DMS 273 treated with DMSO at 0.1 percent for 48 hours (cell line): Measurements from ENCODE around the gene CDH4.

ENCODE experiments used
- DNase-seq: peaks from one replicate; lab custom pipeline; 2025; lab: John Stamatoyannopoulos, UW

Gene CDH4

GRCh38 chr20:61561111-61561830, 309.2 kb downstream of the CDH4 start:
- no peak for DNase-seq

DNA sequence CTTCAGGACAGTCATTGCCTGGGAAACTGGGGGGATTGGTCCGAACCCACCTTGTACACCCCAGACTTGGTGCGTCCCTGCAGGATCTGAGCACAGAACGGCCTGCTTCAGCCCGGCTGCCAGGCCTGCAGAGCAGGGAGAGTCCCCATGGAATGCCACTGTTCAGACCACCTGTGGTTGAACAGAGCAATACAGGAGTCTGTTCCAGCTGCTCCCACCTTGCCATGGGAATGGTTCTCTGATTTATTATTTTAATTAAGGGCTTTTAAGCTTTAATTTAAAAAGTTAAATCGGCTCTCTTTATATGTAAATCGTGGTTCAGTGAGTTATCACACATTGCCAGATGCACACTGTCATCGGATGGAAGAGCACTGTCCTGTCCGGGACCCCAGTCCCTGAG, 310.4 kb downstream of the CDH4 start:
- DNase-seq, result no peak

GRCh38 chr20:61562897-61563504, 310.9 kb downstream of the CDH4 start:
- no peak for DNase-seq

DNA sequence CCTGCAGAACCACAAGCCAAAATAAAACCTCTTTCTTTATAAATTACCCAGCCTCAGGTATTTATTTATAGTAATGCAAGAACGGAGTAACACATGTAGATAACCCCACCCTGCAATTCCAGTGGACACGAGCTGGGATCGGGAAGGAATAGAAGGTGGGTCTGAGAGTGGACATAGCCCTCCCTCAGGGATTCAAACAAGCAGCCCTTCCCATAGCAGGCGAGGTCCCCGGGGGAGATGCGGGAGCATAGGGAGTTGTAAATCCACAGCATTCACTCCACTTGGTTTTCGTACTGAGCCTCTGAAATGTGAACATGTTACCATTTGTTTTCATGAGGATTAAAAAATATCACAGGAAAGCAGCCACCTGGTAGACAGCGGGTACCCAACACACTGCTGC, 312.6 kb downstream of the CDH4 start:
- no peak for DNase-seq

DNA sequence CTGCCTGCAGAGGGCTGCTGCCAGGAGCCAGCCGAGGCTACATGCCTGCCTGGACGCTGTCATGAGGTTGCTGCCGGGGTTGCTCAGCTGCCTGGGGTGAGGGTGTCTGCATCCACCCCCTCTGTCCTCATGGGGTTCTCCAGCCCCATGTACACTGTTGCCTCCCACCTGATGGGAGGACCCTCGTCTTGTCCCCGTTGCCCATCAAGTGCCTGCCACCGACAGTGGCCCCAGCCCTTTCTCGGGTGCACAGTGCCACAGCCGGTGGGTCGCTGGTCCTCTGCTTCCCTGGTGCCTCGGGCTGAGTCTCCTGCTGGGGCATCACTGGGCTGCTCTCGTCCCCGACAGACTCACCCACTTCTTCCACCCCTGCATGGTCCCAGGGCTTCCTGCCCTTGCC, 313.7 kb downstream of the CDH4 start:
- DNase-seq, result no peak

DNA sequence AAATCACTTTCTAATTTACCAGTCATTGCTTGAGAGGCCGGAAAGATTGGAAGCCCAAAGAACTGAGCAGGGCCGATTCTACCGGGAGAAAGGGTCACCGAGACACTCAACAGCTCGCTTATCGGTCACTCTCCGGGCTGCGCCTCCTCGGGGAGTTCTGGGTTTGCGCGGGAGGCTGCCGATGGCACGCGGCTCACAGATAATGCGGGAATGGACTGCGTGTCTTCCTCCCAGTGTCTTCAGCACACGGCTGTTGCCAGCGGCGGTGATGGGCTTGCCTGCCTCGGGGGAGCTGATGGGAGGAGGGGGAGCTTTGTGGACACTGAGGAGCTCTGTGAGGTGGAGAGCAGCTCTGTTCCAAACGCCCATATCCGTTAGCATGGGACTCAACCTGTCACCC, 314.6 kb downstream of the CDH4 start:
- DNase-seq, result no peak

DNA sequence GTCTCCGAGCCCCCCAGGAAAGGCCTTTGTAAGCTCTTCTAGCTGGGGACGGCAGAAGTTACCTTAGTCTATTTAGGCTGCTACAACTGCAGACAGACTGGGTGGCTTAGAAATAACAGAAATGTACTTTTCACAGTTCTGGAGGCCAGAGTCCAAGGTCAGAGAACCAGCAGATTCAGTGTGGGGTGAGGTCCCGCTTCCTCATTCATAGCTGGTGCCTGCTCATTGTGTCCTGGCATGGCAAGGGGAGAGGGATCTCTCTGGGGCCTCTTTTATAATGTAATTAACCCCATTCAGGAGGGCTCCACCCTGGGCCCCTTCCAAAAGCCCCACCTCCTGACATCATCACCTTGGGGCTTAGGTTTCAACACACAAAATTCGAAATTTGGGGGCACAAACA, 315.1 kb downstream of the CDH4 start:
- no peak for DNase-seq

DNA sequence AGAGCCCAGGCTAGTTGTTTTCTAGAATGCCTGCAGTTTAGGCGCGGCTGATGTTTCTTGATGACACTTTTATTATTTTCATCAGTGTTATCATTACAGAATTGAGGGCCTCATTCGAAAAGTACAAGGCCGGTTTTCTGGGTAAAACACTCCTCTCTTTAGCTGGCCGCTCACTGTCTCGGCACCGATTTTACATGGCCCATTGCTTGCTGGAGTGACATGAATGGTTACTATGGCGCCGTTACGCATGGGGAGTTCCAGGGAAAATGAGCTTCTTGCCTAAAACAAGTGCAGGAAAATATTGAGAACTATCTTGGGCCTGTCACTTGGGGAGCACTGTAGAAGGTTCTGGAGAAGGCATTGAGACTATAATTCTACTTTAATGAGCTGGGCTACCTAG, 317.8 kb downstream of the CDH4 start:
- no peak for DNase-seq

DNA sequence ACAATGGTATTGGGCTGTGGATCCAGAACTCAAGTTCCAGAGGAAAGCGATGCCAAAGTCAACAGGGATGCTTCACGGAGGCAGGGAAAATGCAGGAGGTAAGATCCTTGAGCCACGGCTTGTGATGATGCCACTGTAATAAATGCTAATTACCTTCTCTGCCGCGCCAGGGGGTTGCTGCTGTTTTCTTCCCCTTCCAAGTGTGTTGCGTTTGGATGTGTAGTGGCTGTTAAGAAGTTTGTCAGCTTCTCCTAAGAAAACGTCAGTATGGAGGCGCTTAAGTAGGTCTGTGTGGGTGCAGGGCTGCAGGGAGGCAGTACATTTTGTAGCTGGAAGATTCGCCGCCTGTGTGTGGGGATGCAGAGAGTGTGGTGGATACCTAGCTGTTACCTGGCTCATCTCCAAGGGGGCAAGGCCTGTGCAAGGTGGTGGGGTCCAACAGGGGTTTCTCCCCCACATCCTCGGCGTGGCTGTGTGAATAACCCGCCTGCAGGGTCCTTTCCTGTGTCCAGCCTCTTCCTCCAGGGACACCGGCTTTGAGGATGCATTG, 318.7 kb downstream of the CDH4 start:
- no peak for DNase-seq

GRCh38 chr20:61571221-61571620, 319.2 kb downstream of the CDH4 start:
- no peak for DNase-seq

DNA sequence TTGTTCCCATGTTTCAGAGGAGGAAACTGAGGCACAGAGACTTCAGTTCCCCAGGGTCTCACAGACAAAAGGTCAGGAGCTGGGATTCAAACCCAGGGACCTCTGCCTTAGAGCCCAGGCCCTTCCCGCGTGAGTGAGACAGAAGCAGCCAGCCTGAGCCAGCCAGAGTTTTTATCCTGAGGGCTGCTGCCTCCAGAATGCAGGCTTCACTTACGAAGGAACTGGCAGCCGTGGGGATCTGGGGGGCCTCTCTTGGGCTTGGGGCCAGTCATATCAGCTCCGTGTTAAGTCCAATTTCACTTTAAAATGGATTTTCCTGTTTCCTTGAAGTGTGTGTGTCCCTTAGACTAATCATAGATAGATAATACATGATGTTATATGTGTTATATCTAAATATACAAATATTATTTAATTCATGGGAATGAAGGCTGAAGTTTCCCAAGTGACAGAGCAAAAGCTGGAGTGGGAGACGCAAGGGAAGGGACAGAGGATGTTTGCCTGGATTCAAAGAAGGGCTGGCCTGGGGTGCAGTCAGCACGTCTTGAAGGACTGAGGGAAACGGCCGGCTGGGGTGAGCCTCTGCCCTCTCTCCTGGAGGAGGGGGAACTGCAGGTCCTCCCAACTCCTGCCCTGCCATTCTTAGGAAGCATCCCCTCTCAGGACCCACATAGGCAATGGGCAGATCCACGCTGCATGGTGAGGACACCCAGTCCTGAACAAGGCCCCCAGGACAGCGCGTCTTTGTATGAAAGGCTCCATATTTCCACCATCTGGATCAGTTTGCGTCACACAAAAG, 320.1 kb downstream of the CDH4 start:
- no peak for DNase-seq

- no peak for DNase-seq
Observed at GRCh38 chr20:61572789-61573188, 320.7 kb downstream of the CDH4 start.

GRCh38 chr20:61573415-61574305, 321.6 kb downstream of the CDH4 start:
- peak; percentile 14 for DNase-seq

GRCh38 chr20:61575151-61575937, 323.3 kb downstream of the CDH4 start:
- DNase-seq, result peak; percentile 7

DNA sequence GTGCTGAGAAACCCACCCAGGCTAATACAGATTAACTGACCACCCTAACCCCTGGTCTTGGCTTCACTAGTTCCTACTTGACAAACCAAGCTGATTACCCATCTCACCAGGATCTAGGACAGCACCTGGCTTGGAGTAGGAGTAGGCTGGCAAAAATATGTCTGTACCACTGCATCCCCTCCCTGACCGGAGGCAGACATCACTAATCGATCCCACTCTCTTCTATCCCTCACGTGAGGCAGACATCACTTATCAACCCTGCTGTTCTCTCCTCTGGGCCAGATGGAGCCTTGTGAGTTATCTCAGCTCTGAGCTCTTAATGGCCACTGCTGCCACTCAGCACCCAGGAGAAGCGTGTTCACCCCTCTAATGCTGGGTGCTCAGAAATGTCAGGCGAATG, 324.3 kb downstream of the CDH4 start:
- DNase-seq, result no peak

DNA sequence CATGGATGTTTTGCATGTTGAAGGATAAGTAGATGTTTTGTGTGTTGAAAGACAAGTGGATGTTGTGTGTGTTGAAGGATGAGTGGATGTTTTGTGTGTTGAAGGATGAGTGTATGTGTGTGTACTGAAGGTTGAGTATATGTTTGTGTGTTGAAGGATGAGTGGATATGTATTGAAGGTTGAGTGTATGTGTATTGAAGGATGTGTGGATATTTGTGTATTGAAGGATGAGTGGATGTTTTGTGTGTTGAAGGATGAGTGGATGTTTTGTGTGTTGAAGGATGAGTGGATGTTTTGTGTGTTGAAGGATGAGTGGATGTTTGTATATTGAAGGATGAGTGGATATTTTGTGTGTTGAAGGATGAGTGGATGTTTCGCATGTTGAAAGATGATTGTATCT, 325.0 kb downstream of the CDH4 start:
- no peak for DNase-seq

DNA sequence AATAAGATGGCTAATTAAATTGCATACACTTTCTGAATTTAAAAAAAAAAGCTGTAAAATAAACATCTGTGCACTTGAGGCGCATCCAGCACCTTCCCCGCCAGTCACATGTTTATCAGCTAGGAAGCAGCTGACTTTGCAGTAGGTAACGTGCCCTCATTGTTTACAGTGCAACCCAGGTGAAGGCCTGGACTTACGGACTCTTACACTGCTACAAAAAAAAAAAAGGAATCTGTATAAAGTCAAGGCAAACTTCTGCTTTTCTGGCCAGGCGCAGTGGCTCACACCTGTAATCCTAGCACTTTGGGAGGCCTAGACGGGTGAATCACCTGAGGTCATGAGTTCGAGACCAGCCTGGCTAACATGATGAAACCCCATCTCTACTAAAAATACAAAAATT, 327.8 kb downstream of the CDH4 start:
- no peak for DNase-seq

DNA sequence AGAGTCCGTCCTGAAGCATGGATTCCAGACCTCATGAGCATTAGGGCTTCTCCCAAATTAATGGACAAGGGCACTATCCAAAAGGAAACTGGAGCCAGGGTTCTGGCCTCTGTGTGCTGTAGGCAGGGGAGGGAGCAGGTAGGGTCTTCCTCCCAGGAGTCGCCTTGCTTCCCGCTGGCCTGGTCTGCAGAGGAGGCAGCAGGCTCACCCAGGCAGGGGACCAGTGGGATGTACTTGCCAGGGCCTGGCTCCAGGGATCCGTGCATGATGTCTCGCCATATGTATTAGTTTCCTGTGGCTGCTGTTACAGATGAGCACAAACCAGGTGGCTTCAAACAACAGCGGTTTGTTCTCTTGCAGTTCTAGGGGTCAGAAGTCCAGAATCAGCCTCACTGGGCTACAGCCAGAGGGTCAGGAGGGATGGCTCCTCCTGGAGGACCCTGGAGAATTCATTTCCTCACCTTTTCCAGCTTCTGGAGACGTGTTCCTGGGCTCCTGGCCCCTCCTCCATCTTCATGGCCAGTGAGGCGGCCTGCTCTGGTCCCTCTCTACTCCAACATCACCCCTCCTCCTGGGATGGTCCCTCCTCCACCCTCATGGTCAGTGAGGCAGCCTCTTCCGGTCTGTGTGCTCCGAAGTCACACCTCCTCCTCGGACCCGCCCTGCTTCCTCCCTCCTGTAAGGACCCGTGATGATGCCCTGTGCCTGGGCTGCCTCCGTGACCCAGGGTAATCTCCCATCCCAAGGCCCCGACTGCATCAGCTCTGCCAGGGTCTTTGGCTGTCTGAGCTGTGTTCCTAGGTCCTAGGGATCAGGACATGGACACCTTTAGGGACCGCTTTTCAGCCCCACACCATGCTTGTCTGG, 329.1 kb downstream of the CDH4 start:
- DNase-seq, result no peak

GRCh38 chr20:61581825-61582188, 329.7 kb downstream of the CDH4 start:
- DNase-seq, result no peak
